K562 (cell line): Measurements from ENCODE around the gene PLCB4. TPM values are rescaled to one million over a fixed set of nuclear protein-coding genes. Genes with fewer than 3 reads are reported as not detected.

Experiments
- ATAC-seq: fragments of 200-7000 bp; cut with Tn5 transposase; 3 replicates; pipeline ENCODE4 v1.9.1; 2020; ENCODE audit warnings: moderate library complexity
- BruUV-seq: library from RNA; stranded (reverse); fragments of 400-500 nt; replicated peaks from 2 replicates; lab custom pipeline; 2021; lab: Mats Ljungman, UMichigan
- CTCF ChIA-PET: fragments of 300-600 bp; formaldehyde crosslinking; extraction: SDS; loops from one replicate; lab custom pipeline; 2021; ENCODE audit warnings: low intra/inter-chr PET ratio; lab: Yijun Ruan, JAX
- POLR2A ChIA-PET: fragments of 300-600, 350-650 bp; sonication (Branson Sonifier 250); formaldehyde crosslinking; extraction: SDS; loops from one replicate; lab custom pipeline; 2021; ENCODE audit warnings: antibody characterized with exemption, inconsistent platforms; lab: Yijun Ruan, JAX
- DNase-seq, 4 experiments: peaks; one replicate each; pipeline versions ENCODE4 v3.0.0 to v3.0.0-alpha.2; 2011 to 2018; ENCODE audit warnings: low spot score in 3 of 4, mixed read lengths in 3 of 4; ENCODE audit errors: extremely low read depth in 1 of 4
- FAIRE-seq: peaks from 2 replicates; lab custom pipeline; 2011; peaks lifted over from hg19 to GRCh38; lab: Jason Lieb, UNC
- H2AFZ ChIP-seq: 2 replicates; pipeline ENCODE4 v1.6.0; 2011; ENCODE audit warnings: low read depth, low read length, control low read depth, inconsistent platforms
- H3K27ac ChIP-seq: fragments of 200-600 bp; 3 replicates; pipeline ENCODE4 v1.8.0; 2011; ENCODE audit warnings: low read depth, mild to moderate bottlenecking, control low read depth, inconsistent platforms, low read length, moderate library complexity, mixed read lengths; ENCODE audit errors: extremely low read depth
- H3K27me3 ChIP-seq, 2 experiments: fragments of 300-600 bp in 1 of 2; 2 replicates in 1 of 2; 3 replicates in 1 of 2; pipeline versions ENCODE4 v1.6.0 to v1.8.0; 2011; ENCODE audit warnings: inconsistent platforms in 2 of 2, low read length in 2 of 2, mild to moderate bottlenecking in 1 of 2, mixed read lengths in 1 of 2, moderate library complexity in 1 of 2; ENCODE audit not compliant: control insufficient read depth in 2 of 2, insufficient read depth in 2 of 2
- H3K36me3 ChIP-seq: fragments of 300-600 bp; 3 replicates; pipeline ENCODE4 v1.8.0; 2011; ENCODE audit warnings: mild to moderate bottlenecking, low read length, inconsistent platforms; ENCODE audit not compliant: control insufficient read depth, insufficient read depth
- H3K4me1 ChIP-seq, 2 experiments: fragments of 200-600 bp in 1 of 2; replicated peaks in 1 of 2; 2 replicates in 1 of 2; 3 replicates in 1 of 2; pipeline versions ENCODE4 v1.5.1 to v1.8.0; 2011; ENCODE audit warnings: inconsistent platforms in 2 of 2, low read length in 2 of 2, mild to moderate bottlenecking in 1 of 2, mixed read lengths in 1 of 2, moderate library complexity in 1 of 2; ENCODE audit not compliant: control insufficient read depth in 2 of 2, insufficient read depth in 2 of 2
- H3K4me2 ChIP-seq: 2 replicates; pipeline ENCODE4 v1.6.1; 2011; ENCODE audit warnings: low read length, control low read depth, inconsistent platforms, mixed read lengths; ENCODE audit not compliant: insufficient read depth
- H3K4me3 ChIP-seq: fragments of 200-600 bp; sonication (generic), shearing (Covaris generic); 2 replicates; pipeline ENCODE4 v1.5.1; 2016; ENCODE audit warnings: control low read depth, inconsistent platforms
- H3K79me2 ChIP-seq: fragments of 200-600 bp; 3 replicates; pipeline ENCODE4 v1.8.0; 2011; ENCODE audit warnings: low read length, inconsistent platforms; ENCODE audit not compliant: control insufficient read depth, insufficient read depth
- H3K9ac ChIP-seq, 2 experiments: 2 replicates each; pipeline versions ENCODE4 v1.6.0 to v1.6.1; 2011; ENCODE audit warnings: low read depth in 2 of 2, low read length in 2 of 2, control low read depth in 1 of 2, inconsistent platforms in 1 of 2, mild to moderate bottlenecking in 1 of 2, mixed read lengths in 1 of 2; ENCODE audit not compliant: insufficient read depth in 1 of 2
- H3K9me1 ChIP-seq: one replicate; pipeline ENCODE4 v1.6.0; 2011; ENCODE audit warnings: inconsistent platforms, mild to moderate bottlenecking, low read length, moderate library complexity; ENCODE audit not compliant: control insufficient read depth, insufficient read depth
- H3K9me3 ChIP-seq: replicated peaks from 2 replicates; pipeline ENCODE4 v1.5.1; 2011; ENCODE audit warnings: low read depth, low read length, inconsistent platforms; ENCODE audit not compliant: control insufficient read depth, insufficient read depth
- H4K20me1 ChIP-seq: replicated peaks from 2 replicates; pipeline ENCODE4 v1.6.1; 2011; ENCODE audit warnings: low read length, inconsistent platforms, mixed read lengths; ENCODE audit not compliant: control insufficient read depth, insufficient read depth
- BACH1 ChIP-seq: fragments of 200-800 bp; sonication (Bioruptor generic); IDR thresholded peaks from 2 replicates; pipeline ENCODE4 v1.6.1; 2016; ENCODE audit warnings: missing genetic modification characterization, missing compliant biosample characterization
- BHLHE40 ChIP-seq: IDR thresholded peaks from 2 replicates; pipeline ENCODE4 v1.6.1; 2011; ENCODE audit warnings: low read length, improper control_type of control experiment
- HDAC3 ChIP-seq: fragments of 450-650 bp; IDR thresholded peaks from 2 replicates; pipeline ENCODE4 v1.6.1; 2018; ENCODE audit warnings: borderline replicate concordance, mild to moderate bottlenecking, moderate library complexity; ENCODE audit not compliant: partially characterized antibody
- NFIC ChIP-seq: fragments of 450-650 bp; IDR thresholded peaks from 2 replicates; pipeline ENCODE4 v1.6.1; 2017; ENCODE audit warnings: mild to moderate bottlenecking, inconsistent platforms
- NFIX ChIP-seq: fragments of 250-450 bp; sonication (Bioruptor Pico); IDR thresholded peaks from 2 replicates; pipeline ENCODE4 v1.4.0; 2020; ENCODE audit warnings: low read depth, mild to moderate bottlenecking, moderate library complexity
- PRPF4 ChIP-seq: fragments of 200-400 bp; formaldehyde crosslinking; IDR thresholded peaks from one replicate; pipeline ENCODE4 v1.6.1; 2017; ENCODE audit warnings: low read length, low read depth, mild to moderate bottlenecking; ENCODE audit not compliant: insufficient read depth, poor library complexity, severe bottlenecking
- SAP30 ChIP-seq: fragments of 200-600 bp; sonication (generic); IDR thresholded peaks from 2 replicates; pipeline ENCODE4 v1.6.1; 2012; ENCODE audit warnings: borderline replicate concordance, low read depth, mild to moderate bottlenecking, moderate library complexity, low read length, control low read depth, inconsistent platforms; ENCODE audit not compliant: insufficient read depth, poor library complexity, severe bottlenecking
- STAG1 ChIP-seq: sonication (generic); formaldehyde crosslinking; IDR thresholded peaks from 2 replicates; pipeline ENCODE4 v1.5.0; 2020; ENCODE audit warnings: missing genetic modification reagents, borderline replicate concordance
- WGBS: fragments of 100-300 bp; shearing (Covaris generic); methylation state at CpG from one replicate; pipeline ENCODE4 v1.1.6; 2016; ENCODE audit warnings: low coverage, mixed read lengths; ENCODE audit not compliant: insufficient coverage; ENCODE audit errors: missing lambda C conversion rate; 5-methylcytosine and 5-hydroxymethylcytosine counted together
- in situ Hi-C: fragments of 300-500 bp; cut with MboI; formaldehyde crosslinking; loops from 4 replicates; pipeline ENCODE4 v1.15.0; 2018; ENCODE audit warnings: inconsistent platforms, mixed read lengths
- intact Hi-C: fragments of 100-400 bp; cut with micrococcal nuclease; formaldehyde crosslinking; loops from 2 replicates; pipeline ENCODE4 v1.14.2; 2022
- polyA plus RNA-seq, 8 experiments: library from polyadenylated mRNA; depleted of rRNA in 4 of 8; stranded (reverse) in 5 of 8; unstranded in 3 of 8; fragments of >200 nt; fragmentation: Nextera tagmentation in 2 of 8; fragmentation: Illumina TruSeq in 1 of 8; extraction: Ambion mirVana in 2 of 8; extraction: Trizol in 1 of 8; gene quantifications; 2 replicates each; pipeline versions ENCODE4 v1.2.1 to v1.2.3, GENCODE V29; 2011 to 2014; ENCODE audit warnings: inconsistent platforms in 1 of 8, missing spikeins in 1 of 8
- total RNA-seq, 7 experiments: library from RNA; depleted of rRNA in 6 of 7; stranded (reverse); fragments of >200 nt in 6 of 7; fragmentation: Illumina TruSeq in 2 of 7; extraction: Trizol in 2 of 7; gene quantifications; 2 replicates each; pipeline versions ENCODE4 v1.2.1 to v1.2.3, GENCODE V29; 2011 to 2021; ENCODE audit warnings: low replicate concordance in 1 of 7
- TF ChIP-seq, protein P1 (sequence below): sonication (generic); formaldehyde crosslinking; IDR thresholded peaks from 2 replicates; pipeline ENCODE4 v1.8.0; 2023; ENCODE audit warnings: mild to moderate bottlenecking, missing genetic modification reagents
- TF ChIP-seq, protein P2 (sequence below): fragments of 200-400 bp; formaldehyde crosslinking; IDR thresholded peaks from 2 replicates; pipeline ENCODE4 v1.6.1; 2017; ENCODE audit warnings: mild to moderate bottlenecking, low read depth, low read length, moderate library complexity
- TF ChIP-seq, protein P3 (sequence below): fragments of 250-450 bp; sonication (Bioruptor Pico); IDR thresholded peaks from 2 replicates; pipeline ENCODE4 v1.4.0; 2020; ENCODE audit warnings: mild to moderate bottlenecking

PLCB4 gene
- total and polyA plus RNA-seq, 9 of the 15 experiments (the other 6 are each of a cell fraction or from before 2014, with no cell fraction given) = 0.20 to 2.9 (median 0.52) TPM

DNA sequence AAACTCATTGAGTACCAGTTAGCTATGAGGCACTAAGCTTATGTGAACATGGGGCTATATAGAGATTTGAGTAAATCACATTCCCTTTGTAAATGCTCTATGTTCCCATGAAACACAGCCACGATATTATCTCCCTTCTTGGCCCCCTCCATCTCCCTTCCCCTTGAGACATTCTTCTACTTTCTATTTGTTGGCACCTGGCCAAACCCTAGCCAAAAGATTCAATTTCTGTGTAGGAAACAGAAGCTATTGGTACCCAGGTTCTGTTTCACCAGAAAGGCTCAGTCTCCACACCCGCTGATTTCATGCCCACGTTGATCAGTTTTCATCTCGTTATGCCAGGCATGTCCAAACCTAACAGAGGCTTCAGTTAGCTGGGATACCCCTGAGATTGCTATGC is 300.0 kb downstream of the PLCB4 start:
- in situ Hi-C loops = loop anchor here (10.0 kb wide), 1 partner anchor 604 kb away; no protein-coding TSS in a partner anchor

More for the DNA sequence above, 300.0 kb downstream of the PLCB4 start:
- ChIA-PET CTCF (no interaction called here), POLR2A (no interaction called here)
- Histone ChIP-seq H2AFZ (no peak overlapping the region), H3K4me3 (no peak overlapping the region), H3K9me3 (no peaks in the 10 kb centered on the region), H3K79me2 (no peaks in the 10 kb centered on the region), H3K36me3 (no peaks in the 10 kb centered on the region), H4K20me1 (no peaks in the 10 kb centered on the region), H3K4me1 (no peaks in the 10 kb centered on the region)
- DNase-seq = no peak
- 2% methylated on average over 4 of the region's 4 CpGs for WGBS
- TF ChIP-seq STAG1 (CRISPR knock-in tag) = no peak
- peak; percentile 81 for TF ChIP-seq NFIX (CRISPR knock-in tag)
- TF ChIP-seq, protein P1, sequence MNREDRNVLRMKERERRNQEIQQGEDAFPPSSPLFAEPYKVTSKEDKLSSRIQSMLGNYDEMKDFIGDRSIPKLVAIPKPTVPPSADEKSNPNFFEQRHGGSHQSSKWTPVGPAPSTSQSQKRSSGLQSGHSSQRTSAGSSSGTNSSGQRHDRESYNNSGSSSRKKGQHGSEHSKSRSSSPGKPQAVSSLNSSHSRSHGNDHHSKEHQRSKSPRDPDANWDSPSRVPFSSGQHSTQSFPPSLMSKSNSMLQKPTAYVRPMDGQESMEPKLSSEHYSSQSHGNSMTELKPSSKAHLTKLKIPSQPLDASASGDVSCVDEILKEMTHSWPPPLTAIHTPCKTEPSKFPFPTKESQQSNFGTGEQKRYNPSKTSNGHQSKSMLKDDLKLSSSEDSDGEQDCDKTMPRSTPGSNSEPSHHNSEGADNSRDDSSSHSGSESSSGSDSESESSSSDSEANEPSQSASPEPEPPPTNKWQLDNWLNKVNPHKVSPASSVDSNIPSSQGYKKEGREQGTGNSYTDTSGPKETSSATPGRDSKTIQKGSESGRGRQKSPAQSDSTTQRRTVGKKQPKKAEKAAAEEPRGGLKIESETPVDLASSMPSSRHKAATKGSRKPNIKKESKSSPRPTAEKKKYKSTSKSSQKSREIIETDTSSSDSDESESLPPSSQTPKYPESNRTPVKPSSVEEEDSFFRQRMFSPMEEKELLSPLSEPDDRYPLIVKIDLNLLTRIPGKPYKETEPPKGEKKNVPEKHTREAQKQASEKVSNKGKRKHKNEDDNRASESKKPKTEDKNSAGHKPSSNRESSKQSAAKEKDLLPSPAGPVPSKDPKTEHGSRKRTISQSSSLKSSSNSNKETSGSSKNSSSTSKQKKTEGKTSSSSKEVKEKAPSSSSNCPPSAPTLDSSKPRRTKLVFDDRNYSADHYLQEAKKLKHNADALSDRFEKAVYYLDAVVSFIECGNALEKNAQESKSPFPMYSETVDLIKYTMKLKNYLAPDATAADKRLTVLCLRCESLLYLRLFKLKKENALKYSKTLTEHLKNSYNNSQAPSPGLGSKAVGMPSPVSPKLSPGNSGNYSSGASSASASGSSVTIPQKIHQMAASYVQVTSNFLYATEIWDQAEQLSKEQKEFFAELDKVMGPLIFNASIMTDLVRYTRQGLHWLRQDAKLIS (CRISPR knock-in tag) = no peak
- TF ChIP-seq, protein P2, sequence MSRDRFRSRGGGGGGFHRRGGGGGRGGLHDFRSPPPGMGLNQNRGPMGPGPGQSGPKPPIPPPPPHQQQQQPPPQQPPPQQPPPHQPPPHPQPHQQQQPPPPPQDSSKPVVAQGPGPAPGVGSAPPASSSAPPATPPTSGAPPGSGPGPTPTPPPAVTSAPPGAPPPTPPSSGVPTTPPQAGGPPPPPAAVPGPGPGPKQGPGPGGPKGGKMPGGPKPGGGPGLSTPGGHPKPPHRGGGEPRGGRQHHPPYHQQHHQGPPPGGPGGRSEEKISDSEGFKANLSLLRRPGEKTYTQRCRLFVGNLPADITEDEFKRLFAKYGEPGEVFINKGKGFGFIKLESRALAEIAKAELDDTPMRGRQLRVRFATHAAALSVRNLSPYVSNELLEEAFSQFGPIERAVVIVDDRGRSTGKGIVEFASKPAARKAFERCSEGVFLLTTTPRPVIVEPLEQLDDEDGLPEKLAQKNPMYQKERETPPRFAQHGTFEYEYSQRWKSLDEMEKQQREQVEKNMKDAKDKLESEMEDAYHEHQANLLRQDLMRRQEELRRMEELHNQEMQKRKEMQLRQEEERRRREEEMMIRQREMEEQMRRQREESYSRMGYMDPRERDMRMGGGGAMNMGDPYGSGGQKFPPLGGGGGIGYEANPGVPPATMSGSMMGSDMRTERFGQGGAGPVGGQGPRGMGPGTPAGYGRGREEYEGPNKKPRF = no peak
- TF ChIP-seq SAP30 = no peak
- no peak for TF ChIP-seq BACH1 (tag)
- TF ChIP-seq PRPF4 = no peak
- no peak for TF ChIP-seq HDAC3
- TF ChIP-seq, protein P3, sequence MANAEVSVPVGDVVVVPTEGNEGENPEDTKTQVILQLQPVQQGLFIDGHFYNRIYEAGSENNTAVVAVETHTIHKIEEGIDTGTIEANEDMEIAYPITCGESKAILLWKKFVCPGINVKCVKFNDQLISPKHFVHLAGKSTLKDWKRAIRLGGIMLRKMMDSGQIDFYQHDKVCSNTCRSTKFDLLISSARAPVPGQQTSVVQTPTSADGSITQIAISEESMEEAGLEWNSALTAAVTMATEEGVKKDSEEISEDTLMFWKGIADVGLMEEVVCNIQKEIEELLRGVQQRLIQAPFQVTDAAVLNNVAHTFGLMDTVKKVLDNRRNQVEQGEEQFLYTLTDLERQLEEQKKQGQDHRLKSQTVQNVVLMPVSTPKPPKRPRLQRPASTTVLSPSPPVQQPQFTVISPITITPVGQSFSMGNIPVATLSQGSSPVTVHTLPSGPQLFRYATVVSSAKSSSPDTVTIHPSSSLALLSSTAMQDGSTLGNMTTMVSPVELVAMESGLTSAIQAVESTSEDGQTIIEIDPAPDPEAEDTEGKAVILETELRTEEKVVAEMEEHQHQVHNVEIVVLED = no peak
- no peak for TF ChIP-seq BHLHE40
- peak; percentile 88 for TF ChIP-seq NFIC
- TF ChIP-seq, all 486 proteins: peak for 2
- no peak overlapping the region for H3K9ac ChIP-seq
- no peaks in the 10 kb centered on the region for H3K9me1 ChIP-seq
- no peak overlapping the region for H3K27ac ChIP-seq
- intact Hi-C loops = no loop called here
- FAIRE-seq (no peak), ATAC-seq (no peak)
- no TSS peak for BruUV-seq
- H3K27me3 ChIP-seq = no peaks in the 10 kb centered on the region
- no peak overlapping the region for H3K4me2 ChIP-seq
